ENCODE results near the gene SYCE1L.
"Not testable (repeated sequence)": the region's sequence is repeated elsewhere in the genome, so short reads cannot be mapped to it uniquely, and the experiment has no call there.

Gene SYCE1L

DNA sequence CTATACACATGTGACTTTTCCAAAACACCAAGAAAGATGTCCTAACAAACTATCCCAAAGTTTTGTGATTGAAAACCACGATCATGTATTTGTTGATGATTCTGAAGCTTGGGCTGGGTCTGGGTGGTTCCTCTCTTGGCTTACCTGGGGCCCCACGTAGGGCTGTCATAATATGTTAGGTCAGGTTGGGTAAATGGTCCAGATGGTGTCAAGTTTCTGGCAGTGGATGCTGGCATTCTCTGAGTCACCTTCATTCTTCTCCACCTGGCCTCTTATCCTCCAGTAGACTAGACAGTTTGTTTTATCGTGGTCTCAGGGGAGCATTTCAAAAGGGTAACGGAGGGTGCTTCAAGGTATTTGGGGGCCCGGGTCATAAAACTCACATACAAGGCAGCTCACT is 39.4 kb downstream of the SYCE1L start:
- in situ Hi-C loops (cut with HindIII; ENCODE audit: low sequenced_read_pairs), result loop anchor here (5.0 kb wide), 1 partner anchor 344 kb away; no protein-coding TSS in a partner anchor
- DNase-seq (ENCODE audit: low read depth), result no peak
- H3K4me3 ChIP-seq (ENCODE audit: low read depth, low read length), result no peak overlapping the region
- TF ChIP-seq, protein P1, sequence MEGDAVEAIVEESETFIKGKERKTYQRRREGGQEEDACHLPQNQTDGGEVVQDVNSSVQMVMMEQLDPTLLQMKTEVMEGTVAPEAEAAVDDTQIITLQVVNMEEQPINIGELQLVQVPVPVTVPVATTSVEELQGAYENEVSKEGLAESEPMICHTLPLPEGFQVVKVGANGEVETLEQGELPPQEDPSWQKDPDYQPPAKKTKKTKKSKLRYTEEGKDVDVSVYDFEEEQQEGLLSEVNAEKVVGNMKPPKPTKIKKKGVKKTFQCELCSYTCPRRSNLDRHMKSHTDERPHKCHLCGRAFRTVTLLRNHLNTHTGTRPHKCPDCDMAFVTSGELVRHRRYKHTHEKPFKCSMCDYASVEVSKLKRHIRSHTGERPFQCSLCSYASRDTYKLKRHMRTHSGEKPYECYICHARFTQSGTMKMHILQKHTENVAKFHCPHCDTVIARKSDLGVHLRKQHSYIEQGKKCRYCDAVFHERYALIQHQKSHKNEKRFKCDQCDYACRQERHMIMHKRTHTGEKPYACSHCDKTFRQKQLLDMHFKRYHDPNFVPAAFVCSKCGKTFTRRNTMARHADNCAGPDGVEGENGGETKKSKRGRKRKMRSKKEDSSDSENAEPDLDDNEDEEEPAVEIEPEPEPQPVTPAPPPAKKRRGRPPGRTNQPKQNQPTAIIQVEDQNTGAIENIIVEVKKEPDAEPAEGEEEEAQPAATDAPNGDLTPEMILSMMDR (IDR thresholded peaks at IDR 0.05; ENCODE audit: low read depth, low read length, missing control alignments), result no peak

DNA sequence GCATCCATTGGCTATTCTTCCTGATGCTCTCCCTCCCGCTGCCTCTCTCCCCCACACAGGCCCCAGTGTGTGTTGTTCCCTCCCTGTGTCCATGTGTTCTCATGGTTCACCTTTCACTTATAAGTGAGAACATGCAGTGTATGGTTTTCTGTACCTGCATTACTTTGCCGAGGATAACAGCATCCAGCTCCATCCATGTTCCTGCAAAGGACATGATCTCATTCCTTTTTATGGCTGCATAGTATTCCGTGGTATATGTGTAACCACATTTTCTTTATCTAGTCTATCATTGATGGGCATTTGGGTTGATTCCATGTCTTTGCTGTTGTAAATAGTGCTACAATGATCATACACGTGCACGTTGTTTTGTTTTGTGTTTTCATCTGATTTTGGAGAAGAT is 43.3 kb downstream of the SYCE1L start:
- H3K4me3 ChIP-seq (ENCODE audit: low read depth, low read length); in situ Hi-C loops (cut with HindIII; ENCODE audit: low sequenced_read_pairs); DNase-seq (ENCODE audit: low read depth): not testable (repeated sequence)

DNA sequence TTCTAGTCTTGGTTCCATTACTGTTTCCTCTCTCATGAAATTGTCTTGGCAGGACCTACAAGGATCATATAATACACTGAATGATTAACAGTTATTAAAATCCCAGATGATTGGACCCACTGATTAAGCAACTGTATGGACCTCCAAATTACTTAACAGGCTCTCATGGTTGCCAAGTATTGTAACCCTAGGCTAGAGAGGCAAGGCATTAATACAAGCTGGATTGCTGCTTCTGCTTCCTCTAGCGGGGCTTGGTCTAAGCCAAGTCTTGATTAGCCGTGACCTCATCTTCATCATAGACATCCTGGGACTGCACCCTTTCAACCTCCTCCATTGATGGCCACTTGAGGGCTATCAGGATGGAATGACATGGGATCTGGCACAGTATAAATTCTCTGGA is 46.9 kb downstream of the SYCE1L start:
- TF ChIP-seq, protein P1 (IDR thresholded peaks at IDR 0.05; ENCODE audit: low read depth, low read length, missing control alignments), result no peak
- no peak for DNase-seq (ENCODE audit: low read depth)
- in situ Hi-C loops (cut with HindIII; ENCODE audit: low sequenced_read_pairs), result no loop called here
- no peak overlapping the region for H3K4me3 ChIP-seq (ENCODE audit: low read depth, low read length)

DNA sequence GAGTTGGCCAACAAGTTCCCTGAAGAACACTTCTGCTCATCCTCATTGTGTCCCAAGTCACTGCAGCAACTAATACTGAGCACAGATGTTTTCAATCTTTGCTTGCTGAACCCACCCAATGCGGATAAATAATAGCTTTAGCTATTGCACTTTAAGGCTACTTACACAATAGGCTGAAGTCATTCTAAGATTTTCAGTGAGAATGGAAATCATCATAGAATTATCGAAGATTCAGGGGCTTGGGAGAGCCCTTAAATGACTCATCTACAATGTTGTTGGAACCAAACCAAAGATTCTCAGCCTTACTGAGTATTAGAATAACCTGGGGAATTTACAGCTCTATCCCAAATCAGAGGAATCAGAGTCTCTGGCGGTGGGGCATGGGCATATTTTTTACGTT is 51.2 kb downstream of the SYCE1L start:
- peak; percentile 23 for DNase-seq (ENCODE audit: low read depth)
- TF ChIP-seq, protein P1 (IDR thresholded peaks at IDR 0.05; ENCODE audit: low read depth, low read length, missing control alignments), result no peak
- in situ Hi-C loops (cut with HindIII; ENCODE audit: low sequenced_read_pairs), result no loop called here
- H3K4me3 ChIP-seq (ENCODE audit: low read depth, low read length), result no peak overlapping the region

All from astrocyte of the cerebellum (primary cell).